ENCODE measurements around the gene CSMD2. TPM values are rescaled to one million over a fixed set of nuclear protein-coding genes. Genes with fewer than 3 reads are reported as not detected.

CSMD2 gene
- total and polyA plus RNA-seq, 2 experiments from 2014 or later: 5.3 to 16.6 TPM

- TF ChIP-seq REST (IDR thresholded peaks at IDR 0.05; ENCODE audit: unreplicated experiment) (no peak), CREB1 (CRISPR knock-in tag; IDR thresholded peaks at IDR 0.05; ENCODE audit: low read depth) (no peak), NANOG (IDR thresholded peaks at IDR 0.05; ENCODE audit: borderline replicate concordance) (no peak), EZH2phosphoT487 (IDR thresholded peaks at IDR 0.05; ENCODE audit: unreplicated experiment) (no peak), ZNF331 (CRISPR knock-in tag; IDR thresholded peaks at IDR 0.05; ENCODE audit: low read depth) (no peak), ZNF114 (CRISPR knock-in tag; IDR thresholded peaks at IDR 0.05) (no peak)
These were observed 115.6 kb downstream of the CSMD2 start (continued) for GRCh38 chr1:34049477-34049876.

GRCh38 chr1:34037856-34038255 is 127.2 kb downstream of the CSMD2 start:
- Mint-ChIP-seq H3K27ac (no peak overlapping the region), H3K36me3 (ENCODE audit: low read depth) (no peaks in the 10 kb centered on the region), H3K4me1 (peaks cover 4% of the 10 kb centered on the region; the same call in 2 of the 3 replicates), H3K27me3 (ENCODE audit: insufficient read depth, low read depth, poor library complexity) (no peaks in the 10 kb centered on the region), H3K9me3 (no peaks in the 10 kb centered on the region), H3K4me3 (no peak overlapping the region)
- Histone ChIP-seq H3K79me2 (replicated peaks; ENCODE audit: insufficient read depth) (peaks cover 50% of the 10 kb centered on the region), H3K27me3 (ENCODE audit: insufficient read depth) (no peaks in the 10 kb centered on the region), H3K4me2 (peak overlapping the region; percentile 21), H3K9me2 (ENCODE audit: insufficient read depth) (0 out of 2 replicates have a peak, but pooled peaks cover 3% of the 10 kb centered on the region), H3K4me1 (ENCODE audit: insufficient read depth) (peaks cover 29% of the 10 kb centered on the region), H2AFZ (no peak overlapping the region), H3K27ac (ENCODE audit: low read depth) (peak overlapping the region; percentile 66; the same call in 1 of the 2 replicates), H3F3A (replicated peaks; ENCODE audit: low read depth) (no peaks in the 10 kb centered on the region), H3K4me3 (no peak overlapping the region), H4K20me1 (replicated peaks; ENCODE audit: insufficient read depth) (peaks cover 11% of the 10 kb centered on the region; the same call in 1 of the 2 replicates), H3K36me3 (ENCODE audit: insufficient read depth) (no peaks in the 10 kb centered on the region)
- peak; percentile 64 for ATAC-seq
- DNase-seq (ENCODE audit: low spot score): peak; percentile 52
- no peak for TF ChIP-seq STAT1 (IDR thresholded peaks at IDR 0.05; ENCODE audit: unreplicated experiment)
- no peak for TF ChIP-seq ETS1 (IDR thresholded peaks at IDR 0.05)
- TF ChIP-seq JUNB (IDR thresholded peaks at IDR 0.05; ENCODE audit: unreplicated experiment): no peak
- TF ChIP-seq CREB1 (CRISPR knock-in tag; IDR thresholded peaks at IDR 0.05; ENCODE audit: low read depth): no peak
- TF ChIP-seq NANOG (IDR thresholded peaks at IDR 0.05; ENCODE audit: borderline replicate concordance): no peak
- no peak for TF ChIP-seq CTCF (conservative IDR thresholded peaks at IDR 0.05; ENCODE audit: low read depth in 2 of 2)
- TF ChIP-seq POLR2AphosphoS5 (IDR thresholded peaks at IDR 0.05; ENCODE audit: low read depth): no peak
- TF ChIP-seq ZNF331 (CRISPR knock-in tag; IDR thresholded peaks at IDR 0.05; ENCODE audit: low read depth): no peak
- no peak for TF ChIP-seq ZNF114 (CRISPR knock-in tag; IDR thresholded peaks at IDR 0.05)
- no peak for TF ChIP-seq EZH2phosphoT487 (IDR thresholded peaks at IDR 0.05; ENCODE audit: unreplicated experiment)
- TF ChIP-seq EZH2 (IDR thresholded peaks at IDR 0.05; ENCODE audit: low read depth, unreplicated experiment): no peak
- no peak for TF ChIP-seq ZNF462 (CRISPR knock-in tag; IDR thresholded peaks at IDR 0.05)
